Suprapubic skin (tissue), 4 donors: Measurements from ENCODE around the gene HEPN1. TPM values are rescaled to one million over a fixed set of nuclear protein-coding genes. Genes with fewer than 3 reads are reported as not detected.

Experiments
- DNase-seq, 2 donors: peaks; one replicate each; pipeline ENCODE4 v3.0.0-alpha.2; 2019; ENCODE audit warnings: low spot score in 2 of 2
- H3K27ac ChIP-seq: fragments of 200-600 bp; sonication (generic); one replicate; pipeline ENCODE4 v1.5.1; 2019
- H3K27me3 ChIP-seq: fragments of 200-600 bp; sonication (generic); one replicate; pipeline ENCODE4 v1.5.1; 2019
- H3K36me3 ChIP-seq: fragments of 200-600 bp; sonication (generic); one replicate; pipeline ENCODE4 v1.5.1; 2019
- H3K4me1 ChIP-seq: fragments of 200-600 bp; sonication (generic); one replicate; pipeline ENCODE4 v1.5.1; 2019
- H3K4me3 ChIP-seq: fragments of 200-600 bp; sonication (generic); one replicate; pipeline ENCODE4 v1.5.1; 2019; ENCODE audit warnings: mild to moderate bottlenecking
- H3K9me3 ChIP-seq: fragments of 200-600 bp; sonication (generic); one replicate; pipeline ENCODE4 v1.5.1; 2019
- EP300 ChIP-seq: sonication (generic); formaldehyde crosslinking; IDR thresholded peaks from one replicate; pipeline ENCODE4 v1.6.1; 2017; ENCODE audit warnings: antibody characterized with exemption
- POLR2A ChIP-seq, 2 donors: fragments of 450-650 bp; IDR thresholded peaks; one replicate each; pipeline ENCODE4 v1.6.1; 2017; ENCODE audit warnings: antibody characterized with exemption in 2 of 2, mild to moderate bottlenecking in 2 of 2, moderate library complexity in 2 of 2
- POLR2AphosphoS5 ChIP-seq, 3 donors: sonication (generic); formaldehyde crosslinking; IDR thresholded peaks; one replicate each; pipeline ENCODE4 v1.6.1; 2017; ENCODE audit warnings: antibody characterized with exemption in 3 of 3
- WGBS: methylation state at CpG from one replicate; pipeline ENCODE4 v1.1.5; 2018; 5-methylcytosine and 5-hydroxymethylcytosine counted together
- total RNA-seq, 4 donors: library from RNA; depleted of rRNA; stranded (reverse); fragments of >200 nt; gene quantifications; one replicate each; pipeline ENCODE4 v1.1.0, GENCODE V29; 2016
- TF ChIP-seq, protein P1 (sequence below), 2 donors: fragments of 200-600 bp in 1 of 2; fragments of 450-650 bp in 1 of 2; sonication (generic) in 1 of 2; IDR thresholded peaks; one replicate each; pipeline ENCODE4 v1.5.1; 2016 to 2019; ENCODE audit warnings: antibody characterized with exemption in 2 of 2, mild to moderate bottlenecking in 1 of 2, moderate library complexity in 1 of 2

Gene HEPN1
- total RNA-seq, result not detected

- DNase-seq, result no peak
- WGBS, result 92% methylated on average over 3 of the region's 3 CpGs
- Histone ChIP-seq H3K9me3 (no peaks in the 10 kb centered on the region), H3K4me3 (no peak within 1 kb of the TSS), H3K4me1 (peaks cover 8% of the 10 kb centered on the region), H3K27ac (no peak within 1 kb of the TSS), H3K27me3 (peaks cover 5% of the 10 kb centered on the region), H3K36me3 (no peaks in the 10 kb centered on the region)
- TF ChIP-seq, protein P1, sequence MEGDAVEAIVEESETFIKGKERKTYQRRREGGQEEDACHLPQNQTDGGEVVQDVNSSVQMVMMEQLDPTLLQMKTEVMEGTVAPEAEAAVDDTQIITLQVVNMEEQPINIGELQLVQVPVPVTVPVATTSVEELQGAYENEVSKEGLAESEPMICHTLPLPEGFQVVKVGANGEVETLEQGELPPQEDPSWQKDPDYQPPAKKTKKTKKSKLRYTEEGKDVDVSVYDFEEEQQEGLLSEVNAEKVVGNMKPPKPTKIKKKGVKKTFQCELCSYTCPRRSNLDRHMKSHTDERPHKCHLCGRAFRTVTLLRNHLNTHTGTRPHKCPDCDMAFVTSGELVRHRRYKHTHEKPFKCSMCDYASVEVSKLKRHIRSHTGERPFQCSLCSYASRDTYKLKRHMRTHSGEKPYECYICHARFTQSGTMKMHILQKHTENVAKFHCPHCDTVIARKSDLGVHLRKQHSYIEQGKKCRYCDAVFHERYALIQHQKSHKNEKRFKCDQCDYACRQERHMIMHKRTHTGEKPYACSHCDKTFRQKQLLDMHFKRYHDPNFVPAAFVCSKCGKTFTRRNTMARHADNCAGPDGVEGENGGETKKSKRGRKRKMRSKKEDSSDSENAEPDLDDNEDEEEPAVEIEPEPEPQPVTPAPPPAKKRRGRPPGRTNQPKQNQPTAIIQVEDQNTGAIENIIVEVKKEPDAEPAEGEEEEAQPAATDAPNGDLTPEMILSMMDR (IDR thresholded peaks at IDR 0.05), result no peak
- no peak for TF ChIP-seq POLR2AphosphoS5 (IDR thresholded peaks at IDR 0.05)
- no peak for TF ChIP-seq EP300
- TF ChIP-seq POLR2A (IDR thresholded peaks at IDR 0.05), result no peak
Measured at GRCh38 chr11:124918950-124919349, at the start of gene HEPN1. TSS of gene HEPN1 (plus strand) at chr11:124919250.

GRCh38 chr11:124869331-124869730, 49.7 kb upstream of the HEPN1 start:
- H3K4me1 ChIP-seq, result peaks cover 45% of the 10 kb centered on the region
- H3K27me3 ChIP-seq, result peaks cover 93% of the 10 kb centered on the region
- WGBS, result 10% methylated on average over 16 of the region's 16 CpGs
- DNase-seq, result no peak
- H3K27ac ChIP-seq, result no peak overlapping the region
- H3K36me3 ChIP-seq, result no peaks in the 10 kb centered on the region
- TF ChIP-seq POLR2A (IDR thresholded peaks at IDR 0.05) (no peak), POLR2AphosphoS5 (IDR thresholded peaks at IDR 0.05) (no peak), EP300 (no peak)
- TF ChIP-seq, protein P1 (IDR thresholded peaks at IDR 0.05), result no peak
- no peaks in the 10 kb centered on the region for H3K9me3 ChIP-seq
- H3K4me3 ChIP-seq, result no peak overlapping the region

DNA sequence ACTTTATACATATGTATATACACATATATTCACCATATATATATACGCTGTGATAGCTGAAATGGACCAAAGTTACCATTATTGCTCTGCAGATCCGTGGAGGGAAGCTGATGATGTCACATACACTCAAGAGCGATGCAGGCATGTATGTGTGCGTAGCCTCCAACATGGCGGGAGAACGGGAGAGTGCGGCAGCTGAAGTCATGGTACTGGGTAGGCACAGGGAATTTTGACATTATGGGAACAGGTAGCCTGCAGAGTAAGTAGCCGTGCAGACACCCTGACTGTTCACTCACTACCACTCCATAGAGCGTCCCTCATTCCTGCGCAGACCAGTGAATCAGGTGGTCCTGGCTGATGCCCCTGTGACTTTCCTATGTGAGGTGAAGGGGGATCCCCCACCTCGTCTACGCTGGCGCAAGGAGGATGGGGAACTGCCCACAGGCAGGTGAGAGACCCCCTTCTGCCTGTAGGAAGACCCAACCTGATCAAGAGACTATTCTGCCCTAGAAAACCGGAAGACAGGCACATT, 49.1 kb upstream of the HEPN1 start:
- no peak for DNase-seq
- Histone ChIP-seq H3K36me3 (no peaks in the 10 kb centered on the region), H3K27me3 (peaks cover 87% of the 10 kb centered on the region), H3K4me1 (peaks cover 43% of the 10 kb centered on the region), H3K9me3 (no peaks in the 10 kb centered on the region), H3K27ac (no peak overlapping the region), H3K4me3 (no peak overlapping the region)
- TF ChIP-seq POLR2AphosphoS5 (IDR thresholded peaks at IDR 0.05) (no peak), POLR2A (IDR thresholded peaks at IDR 0.05) (no peak), EP300 (no peak)
- TF ChIP-seq, protein P1 (IDR thresholded peaks at IDR 0.05), result no peak
- WGBS, result 63% methylated on average over 12 of the region's 14 CpGs

GRCh38 chr11:124870430-124870829, 48.6 kb upstream of the HEPN1 start:
- H3K36me3 ChIP-seq, result no peaks in the 10 kb centered on the region
- no peak overlapping the region for H3K4me3 ChIP-seq
- no peak for DNase-seq
- H3K4me1 ChIP-seq, result peaks cover 38% of the 10 kb centered on the region
- H3K27me3 ChIP-seq, result peaks cover 85% of the 10 kb centered on the region
- WGBS, result 68% methylated on average over 7 of the region's 7 CpGs
- no peaks in the 10 kb centered on the region for H3K9me3 ChIP-seq
- H3K27ac ChIP-seq, result no peak overlapping the region
- TF ChIP-seq EP300, result no peak
- no peak for TF ChIP-seq POLR2AphosphoS5 (IDR thresholded peaks at IDR 0.05)
- TF ChIP-seq, protein P1 (IDR thresholded peaks at IDR 0.05), result no peak
- TF ChIP-seq POLR2A (IDR thresholded peaks at IDR 0.05), result no peak

GRCh38 chr11:124872280-124872679, 46.8 kb upstream of the HEPN1 start:
- H3K4me3 ChIP-seq, result no peak overlapping the region
- no peak for DNase-seq
- TF ChIP-seq, protein P1 (IDR thresholded peaks at IDR 0.05), result no peak
- TF ChIP-seq POLR2AphosphoS5 (IDR thresholded peaks at IDR 0.05) (no peak), EP300 (no peak), POLR2A (IDR thresholded peaks at IDR 0.05) (no peak)
- H3K27me3 ChIP-seq, result peaks cover 74% of the 10 kb centered on the region
- H3K27ac ChIP-seq, result no peak overlapping the region
- H3K4me1 ChIP-seq, result peaks cover 35% of the 10 kb centered on the region
- 53% methylated on average over 8 of the region's 8 CpGs for WGBS
- H3K36me3 ChIP-seq, result no peaks in the 10 kb centered on the region
- no peaks in the 10 kb centered on the region for H3K9me3 ChIP-seq
